IPS-15b (cell line): ENCODE data around the gene UBE2E3.

Experiments
- H3K27me3 ChIP-seq: one replicate; pipeline ENCODE4 v1.6.1; 2013; ENCODE audit warnings: low read length; ENCODE audit not compliant: control insufficient read depth, insufficient read depth
- H3K36me3 ChIP-seq: one replicate; pipeline ENCODE4 v1.6.1; 2013; ENCODE audit warnings: low read length; ENCODE audit not compliant: control insufficient read depth, insufficient read depth
- H3K4me1 ChIP-seq: one replicate; pipeline ENCODE4 v1.6.1; 2013; ENCODE audit warnings: mild to moderate bottlenecking, low read length; ENCODE audit not compliant: control insufficient read depth, insufficient read depth
- H3K4me3 ChIP-seq: one replicate; pipeline ENCODE4 v1.5.1; 2013; ENCODE audit warnings: low read depth, low read length
- H3K9ac ChIP-seq: one replicate; pipeline ENCODE4 v1.6.1; 2013; ENCODE audit warnings: low read depth, mild to moderate bottlenecking, low read length
- H3K9me3 ChIP-seq: one replicate; pipeline ENCODE4 v1.6.1; 2013; ENCODE audit warnings: mild to moderate bottlenecking, low read length; ENCODE audit not compliant: control insufficient read depth, insufficient read depth

Gene UBE2E3

GRCh38 chr2:181041661-181042060 is 61.3 kb downstream of the UBE2E3 start:
- H3K9ac ChIP-seq, result no peak overlapping the region
- no peaks in the 10 kb centered on the region for H3K36me3 ChIP-seq
- no peaks in the 10 kb centered on the region for H3K27me3 ChIP-seq
- H3K4me1 ChIP-seq, result no peaks in the 10 kb centered on the region
- no peaks in the 10 kb centered on the region for H3K9me3 ChIP-seq
- H3K4me3 ChIP-seq, result no peak overlapping the region

DNA sequence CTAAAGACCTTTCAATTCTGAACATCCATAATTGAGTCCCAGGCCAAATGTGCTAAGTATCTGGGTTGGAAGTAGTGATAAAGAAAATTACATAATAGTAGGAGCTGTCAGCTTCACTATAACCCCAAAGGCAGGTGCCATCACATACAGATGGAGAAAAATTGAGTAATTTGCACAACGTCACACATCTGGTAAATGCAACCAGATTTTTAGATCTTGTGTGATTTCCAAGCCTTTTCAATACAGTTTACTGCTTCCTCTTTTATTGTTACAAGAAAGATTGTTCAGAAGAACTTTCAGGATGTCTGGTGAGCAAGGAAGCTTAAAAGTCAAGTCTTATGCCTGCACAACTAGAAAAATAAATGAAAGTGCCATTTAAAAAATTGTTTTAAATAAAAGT is 62.3 kb downstream of the UBE2E3 start:
- H3K27me3 ChIP-seq, result no peaks in the 10 kb centered on the region
- no peaks in the 10 kb centered on the region for H3K36me3 ChIP-seq
- H3K9me3 ChIP-seq, result no peaks in the 10 kb centered on the region
- H3K4me3 ChIP-seq, result no peak overlapping the region
- no peak overlapping the region for H3K9ac ChIP-seq
- no peaks in the 10 kb centered on the region for H3K4me1 ChIP-seq

DNA sequence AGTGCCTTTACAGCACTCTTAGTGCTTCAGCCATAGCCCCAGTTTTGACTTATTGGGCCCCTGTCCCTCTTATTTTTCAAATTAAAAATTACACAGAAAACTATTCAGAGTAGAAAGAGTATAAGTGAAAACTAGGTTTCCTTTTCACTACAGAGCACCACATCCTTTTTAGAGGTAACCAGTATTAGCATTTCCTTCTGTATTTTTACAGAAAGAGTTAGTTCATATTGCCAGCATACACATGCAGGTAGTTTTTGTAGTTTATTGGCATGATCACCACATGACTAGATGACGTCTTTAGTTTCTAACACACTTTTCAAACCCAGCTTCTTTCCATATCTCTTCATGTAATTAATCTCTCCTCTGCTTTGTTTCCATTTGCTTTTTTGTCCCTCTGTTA is 66.4 kb downstream of the UBE2E3 start:
- Histone ChIP-seq H3K9ac (no peak overlapping the region), H3K4me3 (no peak overlapping the region), H3K9me3 (no peaks in the 10 kb centered on the region), H3K4me1 (no peaks in the 10 kb centered on the region), H3K27me3 (no peaks in the 10 kb centered on the region), H3K36me3 (no peaks in the 10 kb centered on the region)

DNA sequence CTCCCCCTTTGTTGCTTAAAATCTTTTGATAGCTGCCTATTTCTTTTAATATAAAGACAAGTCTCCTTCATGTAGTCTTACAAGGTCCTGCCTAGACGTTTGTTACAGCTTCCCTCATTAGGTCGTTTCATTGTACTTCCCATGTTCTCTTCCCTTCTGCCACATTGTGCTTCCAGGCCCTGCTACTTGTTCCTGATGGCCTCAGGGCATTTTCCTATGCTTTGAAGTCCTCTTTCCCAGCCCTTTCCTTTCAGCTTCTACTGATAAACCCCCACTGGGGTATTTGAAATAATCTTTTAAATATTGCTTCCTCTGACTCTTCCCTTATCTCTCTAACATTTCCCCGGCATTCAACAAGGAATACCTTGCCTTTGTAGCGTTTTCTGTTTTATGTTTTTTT is 67.4 kb downstream of the UBE2E3 start:
- Histone ChIP-seq H3K27me3 (no peaks in the 10 kb centered on the region), H3K36me3 (no peaks in the 10 kb centered on the region), H3K4me1 (no peaks in the 10 kb centered on the region), H3K9ac (no peak overlapping the region), H3K9me3 (no peaks in the 10 kb centered on the region), H3K4me3 (no peak overlapping the region)

DNA sequence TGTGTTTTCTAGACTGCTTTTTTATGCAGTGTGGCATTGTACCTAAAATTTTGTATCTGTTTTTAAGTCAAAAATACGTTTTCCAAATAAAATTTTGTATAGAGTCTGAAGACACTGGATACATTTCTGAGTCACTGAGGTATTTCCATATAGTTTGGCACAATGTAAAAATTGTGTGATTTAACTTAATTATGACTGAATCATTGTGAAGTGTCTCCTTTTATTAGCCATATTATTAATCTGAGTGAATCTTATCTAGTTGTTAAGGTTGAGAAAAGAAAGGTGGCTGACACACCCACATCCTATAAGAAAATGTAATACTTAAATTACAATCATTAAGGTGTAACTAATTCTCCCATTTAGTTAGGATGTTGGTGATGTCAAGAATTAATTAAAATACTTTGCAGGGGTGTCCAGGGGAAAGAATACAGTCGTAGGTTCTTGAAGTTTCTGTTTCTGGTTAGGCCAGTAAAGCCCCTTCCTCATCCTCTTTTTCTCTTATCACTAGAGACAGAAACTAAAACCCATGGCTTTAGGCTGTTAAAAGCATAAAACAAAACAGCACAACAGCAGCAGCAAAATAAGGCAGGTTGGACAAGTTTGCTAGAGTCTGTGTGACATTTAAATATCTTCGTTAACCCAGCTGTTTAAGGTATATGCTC is 71.6 kb downstream of the UBE2E3 start:
- no peaks in the 10 kb centered on the region for H3K9me3 ChIP-seq
- no peak overlapping the region for H3K4me3 ChIP-seq
- H3K9ac ChIP-seq, result no peak overlapping the region
- no peaks in the 10 kb centered on the region for H3K4me1 ChIP-seq
- no peaks in the 10 kb centered on the region for H3K27me3 ChIP-seq
- no peaks in the 10 kb centered on the region for H3K36me3 ChIP-seq

- H3K9ac ChIP-seq, result no peak overlapping the region
- no peaks in the 10 kb centered on the region for H3K4me1 ChIP-seq
- H3K36me3 ChIP-seq, result no peaks in the 10 kb centered on the region
- no peaks in the 10 kb centered on the region for H3K27me3 ChIP-seq
- no peaks in the 10 kb centered on the region for H3K9me3 ChIP-seq
- no peak overlapping the region for H3K4me3 ChIP-seq
Measured at GRCh38 chr2:181052523-181052891, 72.1 kb downstream of the UBE2E3 start.

GRCh38 chr2:181054256-181054655 is 73.9 kb downstream of the UBE2E3 start:
- Histone ChIP-seq H3K9ac (no peak overlapping the region), H3K4me3 (no peak overlapping the region), H3K36me3 (no peaks in the 10 kb centered on the region), H3K4me1 (no peaks in the 10 kb centered on the region), H3K9me3 (no peaks in the 10 kb centered on the region), H3K27me3 (no peaks in the 10 kb centered on the region)

- Histone ChIP-seq H3K36me3 (no peaks in the 10 kb centered on the region), H3K4me1 (no peaks in the 10 kb centered on the region), H3K4me3 (no peak overlapping the region), H3K9me3 (no peaks in the 10 kb centered on the region), H3K9ac (no peak overlapping the region), H3K27me3 (no peaks in the 10 kb centered on the region)
Measured at GRCh38 chr2:181054843-181055242, 74.4 kb downstream of the UBE2E3 start.

DNA sequence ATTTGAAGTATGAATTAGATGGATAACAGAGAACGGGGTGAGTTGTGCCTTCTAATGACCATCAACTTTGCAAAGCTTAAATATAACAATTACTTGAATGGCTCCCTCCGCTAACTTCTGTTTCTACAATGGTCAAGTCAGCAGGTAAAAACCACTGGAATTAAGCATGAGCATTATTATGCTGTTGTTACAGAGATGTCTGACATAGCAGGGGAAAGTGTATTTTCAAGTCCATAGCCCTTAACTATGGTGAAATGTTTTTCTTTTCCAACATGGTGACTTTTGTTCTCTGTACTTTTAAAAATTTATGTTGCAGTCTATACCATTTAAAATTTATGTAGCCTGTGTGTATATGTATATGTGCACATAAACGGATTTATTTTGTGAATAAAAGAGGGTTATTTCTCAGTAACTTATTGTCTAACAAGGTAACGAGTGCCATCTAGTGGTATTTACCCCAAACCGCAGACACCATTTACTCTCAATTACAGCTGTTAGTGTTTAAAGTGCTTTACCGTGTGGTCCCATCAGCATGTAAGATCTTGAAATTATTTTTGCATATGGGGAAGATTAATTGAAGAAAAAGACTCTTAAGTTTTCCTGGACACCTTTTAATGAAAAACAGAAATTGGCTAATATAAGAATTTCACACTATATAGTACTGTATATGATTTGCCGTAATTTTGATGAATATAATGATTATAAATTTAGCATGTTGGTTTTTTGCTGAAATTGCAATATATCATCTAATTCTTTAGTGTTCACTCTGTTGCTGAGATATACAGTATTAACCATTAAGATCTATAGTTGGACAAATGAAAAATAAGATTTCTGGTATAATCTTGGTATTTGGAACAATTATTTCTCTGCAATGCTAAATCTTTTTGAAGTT is 78.2 kb downstream of the UBE2E3 start:
- Histone ChIP-seq H3K36me3 (no peaks in the 10 kb centered on the region), H3K4me1 (no peaks in the 10 kb centered on the region), H3K27me3 (no peaks in the 10 kb centered on the region)

DNA sequence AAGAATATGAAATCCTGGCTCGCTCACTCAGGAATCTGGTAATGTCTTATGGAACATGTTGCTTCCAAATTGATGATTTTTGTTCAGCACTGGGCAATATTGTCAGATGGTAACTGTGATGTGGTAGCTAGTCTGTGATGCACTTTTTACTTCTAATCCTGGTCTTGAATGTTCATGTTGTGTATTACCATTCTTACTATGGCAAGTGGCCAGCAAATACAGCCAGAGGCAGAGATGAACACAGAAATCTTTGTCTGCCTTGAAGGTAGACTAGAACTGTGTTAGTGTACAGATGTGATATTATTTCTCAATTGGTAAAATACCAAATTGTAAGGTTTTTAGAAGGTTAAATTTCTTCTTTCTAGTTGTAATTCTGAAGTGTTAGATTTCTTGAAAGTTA is 83.3 kb downstream of the UBE2E3 start:
- Histone ChIP-seq H3K4me1 (peaks cover 3% of the 10 kb centered on the region), H3K9ac (no peak overlapping the region), H3K4me3 (no peak overlapping the region), H3K9me3 (no peaks in the 10 kb centered on the region), H3K36me3 (no peaks in the 10 kb centered on the region), H3K27me3 (no peaks in the 10 kb centered on the region)

More for the DNA sequence above, 78.2 kb downstream of the UBE2E3 start:
- Histone ChIP-seq H3K4me3 (no peak overlapping the region), H3K9ac (no peak overlapping the region), H3K9me3 (no peaks in the 10 kb centered on the region)

DNA sequence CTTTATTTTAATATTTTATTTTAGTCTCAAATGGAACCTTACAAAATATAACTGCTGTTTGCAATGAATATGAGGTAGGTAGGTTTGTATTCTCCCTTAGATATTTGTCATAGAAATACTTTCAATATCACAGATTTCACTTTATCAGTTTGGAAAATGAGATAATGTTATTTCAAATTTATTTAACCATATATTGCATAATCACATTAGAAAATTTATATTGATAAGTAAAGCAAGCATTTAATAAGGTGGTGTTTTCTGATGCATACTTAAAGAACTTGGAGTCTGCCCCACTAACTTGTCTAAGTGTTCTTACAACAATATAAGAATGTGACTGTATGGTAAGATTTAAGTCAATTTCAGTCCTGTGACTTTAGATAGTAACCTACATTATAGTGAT is 85.1 kb downstream of the UBE2E3 start:
- H3K36me3 ChIP-seq, result no peaks in the 10 kb centered on the region
- no peaks in the 10 kb centered on the region for H3K27me3 ChIP-seq
- no peak overlapping the region for H3K4me3 ChIP-seq
- H3K9me3 ChIP-seq, result no peaks in the 10 kb centered on the region
- H3K9ac ChIP-seq, result no peak overlapping the region
- H3K4me1 ChIP-seq, result peaks cover 3% of the 10 kb centered on the region

- no peak overlapping the region for H3K4me3 ChIP-seq
- no peaks in the 10 kb centered on the region for H3K9me3 ChIP-seq
- H3K27me3 ChIP-seq, result no peaks in the 10 kb centered on the region
- no peaks in the 10 kb centered on the region for H3K36me3 ChIP-seq
- no peak overlapping the region for H3K9ac ChIP-seq
- H3K4me1 ChIP-seq, result peaks cover 3% of the 10 kb centered on the region
Measured at GRCh38 chr2:181066333-181066732, 85.9 kb downstream of the UBE2E3 start.
